ENCODE measurements around the gene NAALADL1. TPM values are rescaled to one million over a fixed set of nuclear protein-coding genes. Genes with fewer than 3 reads are reported as not detected.

Gene NAALADL1
- total and polyA plus RNA-seq, 9 of the 15 experiments (the other 6 are each of a cell fraction or from before 2014, with no cell fraction given), result 0.06 to 0.72 (median 0.22) TPM; not detected in 4

- TF ChIP-seq MAZ (CRISPR knock-in tag; conservative IDR thresholded peaks at IDR 0.05 in 1 of 2, IDR thresholded peaks at IDR 0.05 in 1 of 2) (peak in 1 of 2 experiments; percentile 93; a peak in 2 of 4 replicates), SIN3A (IDR thresholded peaks at IDR 0.05; ENCODE audit: borderline replicate concordance in 2 of 2, control insufficient read depth in 1 of 2, low read depth in 2 of 2, low read length in 2 of 2) (0 out of 4 replicates have a peak, but pooled peaks of 1 of the 2 experiments have one; percentile 26), FIP1L1 (IDR thresholded peaks at IDR 0.05; ENCODE audit: low read depth, low read length, poor library complexity, severe bottlenecking) (no peak), KLF16 (IDR thresholded peaks at IDR 0.05) (no peak; the same call in 1 of the 2 replicates), RBM25 (IDR thresholded peaks at IDR 0.05; ENCODE audit: low read depth, low read length, severe bottlenecking) (no peak), LARP7 (IDR thresholded peaks at IDR 0.05) (no peak), CTCF (IDR thresholded peaks at IDR 0.05 in 2 of 3, conservative IDR thresholded peaks at IDR 0.05 in 1 of 3; ENCODE audit: insufficient read depth in 2 of 3, low read depth in 1 of 3, low read length in 3 of 3) (peak; percentile 84 to 96 (median 94)), ERF (CRISPR knock-in tag; IDR thresholded peaks at IDR 0.05) (peak; percentile 26; the same call in 1 of the 2 replicates), POLR2AphosphoS5 (IDR thresholded peaks at IDR 0.05; ENCODE audit: control insufficient read depth, insufficient read depth, low read depth, low read length) (0 out of 2 replicates have a peak, but pooled peaks have one; percentile 22), ARID1B (IDR thresholded peaks at IDR 0.05) (peak; percentile 60), ELF2 (CRISPR knock-in tag; IDR thresholded peaks at IDR 0.05) (0 out of 2 replicates have a peak, but pooled peaks have one; percentile 12), HMG20A (CRISPR knock-in tag; conservative IDR thresholded peaks at IDR 0.05) (no peak), RCOR1 (IDR thresholded peaks at IDR 0.05; ENCODE audit: borderline replicate concordance in 1 of 2, low read depth in 2 of 2, low read length in 2 of 2) (peak in 1 of 2 experiments; percentile 64; a peak in 1 of 4 replicates), THAP12 (CRISPR knock-in tag; IDR thresholded peaks at IDR 0.05) (no peak), DIDO1 (tag; IDR thresholded peaks at IDR 0.05; ENCODE audit: low read depth) (no peak), TARDBP (IDR thresholded peaks at IDR 0.05) (0 out of 2 replicates have a peak, but pooled peaks have one; percentile 54), FOXK2 (conservative IDR thresholded peaks at IDR 0.05 in 1 of 2, IDR thresholded peaks at IDR 0.05 in 1 of 2; ENCODE audit: low read depth in 2 of 2) (0 out of 4 replicates have a peak, but pooled peaks of 1 of the 2 experiments have one; percentile 51), ZZZ3 (IDR thresholded peaks at IDR 0.05) (0 out of 2 replicates have a peak, but pooled peaks have one; percentile 76), ZNF696 (CRISPR knock-in tag; conservative IDR thresholded peaks at IDR 0.05) (no peak), YBX1 (IDR thresholded peaks at IDR 0.05) (no peak), STAG1 (CRISPR knock-in tag; IDR thresholded peaks at IDR 0.05; ENCODE audit: borderline replicate concordance) (peak; percentile 52; the same call in 1 of the 2 replicates), ZNF133 (CRISPR knock-in tag; IDR thresholded peaks at IDR 0.05) (no peak), NBN (IDR thresholded peaks at IDR 0.05; ENCODE audit: low read depth) (0 out of 2 replicates have a peak, but pooled peaks have one; percentile 76), TBL1XR1 (IDR thresholded peaks at IDR 0.05; ENCODE audit: low read length in 2 of 2) (peak in 1 of 2 experiments; percentile 37; a peak in 2 of 4 replicates)
Observed at GRCh38 chr11:65013130-65013887, 45.0 kb downstream of the NAALADL1 start (continued).

All from K562 (cell line).